Measurements from ENCODE around the gene NKD2.
"Not testable (repeated sequence)": the region's sequence is repeated elsewhere in the genome, so short reads cannot be mapped to it uniquely, and the experiment has no call there.

NKD2 gene, protein sequence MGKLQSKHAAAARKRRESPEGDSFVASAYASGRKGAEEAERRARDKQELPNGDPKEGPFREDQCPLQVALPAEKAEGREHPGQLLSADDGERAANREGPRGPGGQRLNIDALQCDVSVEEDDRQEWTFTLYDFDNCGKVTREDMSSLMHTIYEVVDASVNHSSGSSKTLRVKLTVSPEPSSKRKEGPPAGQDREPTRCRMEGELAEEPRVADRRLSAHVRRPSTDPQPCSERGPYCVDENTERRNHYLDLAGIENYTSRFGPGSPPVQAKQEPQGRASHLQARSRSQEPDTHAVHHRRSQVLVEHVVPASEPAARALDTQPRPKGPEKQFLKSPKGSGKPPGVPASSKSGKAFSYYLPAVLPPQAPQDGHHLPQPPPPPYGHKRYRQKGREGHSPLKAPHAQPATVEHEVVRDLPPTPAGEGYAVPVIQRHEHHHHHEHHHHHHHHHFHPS

GRCh38 chr5:1008451-1009358 lies at the start of gene NKD2:
Gene NKD2 (plus strand): TSS chr5:1008802. CDS start chr5:1009058, 256 bp downstream.
- DNase-seq, result peak; percentile 56

- DNase-seq, result no peak
Observed at GRCh38 chr5:959581-960531, 48.7 kb upstream of the NKD2 start.

GRCh38 chr5:960551-960950 lies 48.1 kb upstream of the NKD2 start:
- no peak for DNase-seq

DNA sequence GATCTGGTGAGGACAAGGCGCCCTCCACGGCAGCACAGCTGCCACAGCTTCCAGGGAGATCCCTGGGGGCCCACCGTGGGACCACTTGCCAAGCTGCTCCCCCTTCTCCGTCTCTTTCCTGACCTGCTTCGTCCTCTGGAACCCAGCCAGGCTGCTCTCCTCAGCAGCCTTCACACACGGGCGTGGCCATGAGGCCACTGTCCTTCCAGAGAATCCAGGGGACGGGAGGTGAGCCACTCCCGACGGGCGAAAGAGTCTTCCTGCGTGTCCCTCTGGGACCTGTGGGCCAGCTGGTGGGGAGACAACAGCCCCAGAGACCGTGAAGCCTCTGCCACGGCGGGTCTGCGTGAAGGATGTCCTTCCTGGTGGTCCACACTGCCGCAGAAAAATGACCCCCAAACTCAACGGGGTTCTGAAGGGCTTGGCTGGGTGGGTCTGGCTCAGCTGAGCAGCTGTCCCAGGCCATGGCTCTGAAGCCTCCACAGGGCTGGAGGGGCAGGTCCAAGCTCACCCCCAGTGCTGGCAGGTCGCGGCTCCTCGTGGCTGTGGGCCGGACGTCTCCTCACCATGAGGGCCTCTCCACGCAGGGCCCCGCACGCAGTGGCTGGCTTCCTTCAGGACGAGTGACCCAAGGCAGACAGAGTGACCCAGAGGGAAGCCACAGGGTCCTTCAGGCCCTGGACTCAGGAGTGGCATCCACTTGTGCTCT lies 47.4 kb upstream of the NKD2 start:
- DNase-seq, result no peak

DNA sequence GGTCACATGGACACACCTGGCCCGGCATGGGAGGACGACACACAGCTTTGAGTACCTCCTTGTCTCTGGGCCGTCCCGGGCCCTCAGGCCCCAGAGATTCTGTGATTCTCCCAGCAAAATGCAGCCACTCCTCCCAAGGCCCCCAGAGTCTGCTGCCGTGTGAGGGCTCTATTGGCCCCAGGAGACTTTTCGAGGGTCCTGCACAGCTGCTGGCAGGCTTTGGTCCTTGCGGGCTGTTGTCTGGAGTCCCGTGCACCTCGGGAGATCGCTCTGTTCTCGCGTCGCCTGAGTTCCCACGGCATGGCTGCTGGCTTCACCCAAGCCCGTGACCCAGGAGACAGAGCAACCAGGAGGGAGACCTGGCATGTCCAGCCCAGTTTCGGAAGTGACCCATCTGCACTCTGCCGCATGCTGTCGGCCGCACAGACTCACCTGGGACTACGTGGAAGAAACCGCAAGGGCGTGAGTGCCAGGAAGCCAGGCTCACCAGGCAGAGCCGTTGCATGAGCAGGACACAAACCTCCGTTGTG lies 46.8 kb upstream of the NKD2 start:
- no peak for DNase-seq

DNA sequence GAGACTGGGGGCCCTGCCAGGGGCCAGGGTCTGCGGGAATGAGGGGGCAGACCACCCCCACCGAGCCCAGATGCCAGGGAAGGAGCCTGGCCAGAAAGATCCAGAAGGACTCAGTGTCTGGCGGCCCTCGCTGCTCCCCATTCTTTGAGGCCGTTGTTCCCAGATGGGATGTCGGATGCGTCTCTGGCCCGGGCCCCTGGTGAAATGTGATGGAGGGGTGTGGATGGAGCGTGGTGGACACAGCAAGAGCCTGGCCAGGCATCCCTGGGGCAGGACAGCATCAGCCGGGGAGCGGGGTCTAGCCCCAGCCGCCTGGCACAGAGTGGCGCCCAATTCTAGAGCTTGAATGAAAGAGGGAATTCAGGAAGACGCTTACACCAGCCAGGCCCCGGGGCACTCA lies 46.2 kb upstream of the NKD2 start:
- no peak for DNase-seq

DNA sequence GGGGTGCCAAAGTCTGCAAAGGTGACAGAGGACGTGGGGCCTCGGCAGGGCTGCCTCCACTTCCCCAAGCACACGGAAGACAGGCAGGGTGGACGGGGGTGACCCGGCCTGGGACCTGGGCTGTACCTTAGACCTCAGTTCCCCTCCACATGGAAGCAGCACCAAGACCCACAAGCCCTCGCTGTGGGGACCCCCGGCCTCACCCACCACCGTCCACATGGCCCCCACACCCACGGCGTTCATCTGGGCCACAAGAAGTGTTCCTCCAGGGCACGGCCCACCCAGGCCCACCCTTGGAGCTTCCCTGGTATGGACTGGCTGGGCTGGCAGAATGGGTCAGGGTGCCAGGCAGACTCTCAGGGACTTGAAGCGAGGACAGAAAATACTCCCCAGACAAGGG lies 45.8 kb upstream of the NKD2 start:
- no peak for DNase-seq

- DNase-seq, result no peak
Observed at GRCh38 chr5:963310-963672, 45.3 kb upstream of the NKD2 start.

- DNase-seq, result no peak
Observed at GRCh38 chr5:963673-964531, 44.7 kb upstream of the NKD2 start.

GRCh38 chr5:964821-965220 lies 43.8 kb upstream of the NKD2 start:
- DNase-seq, result no peak

- DNase-seq, result no peak
Observed at GRCh38 chr5:965604-966344, 42.8 kb upstream of the NKD2 start.

GRCh38 chr5:966345-966710 lies 42.3 kb upstream of the NKD2 start:
- no peak for DNase-seq

DNA sequence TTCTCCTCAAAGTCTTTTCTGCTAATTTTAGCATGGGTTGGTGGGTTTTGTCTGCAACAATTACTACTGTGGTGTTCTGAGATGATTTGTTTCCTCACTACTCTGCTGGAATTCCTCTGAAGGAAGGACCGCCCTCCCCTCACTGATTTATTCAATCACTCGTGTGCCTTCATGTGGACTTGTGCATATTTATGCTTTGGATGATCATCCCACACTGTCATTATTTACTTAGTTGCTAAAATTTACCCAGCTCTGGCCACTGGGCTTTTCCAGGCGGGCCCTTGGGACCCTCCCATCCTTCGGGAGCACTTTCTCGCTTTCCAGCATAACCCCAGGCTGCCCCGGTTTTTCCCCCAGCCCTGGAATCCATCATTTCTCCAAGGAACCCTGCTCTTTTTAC lies 41.7 kb upstream of the NKD2 start:
- DNase-seq, result no peak

DNA sequence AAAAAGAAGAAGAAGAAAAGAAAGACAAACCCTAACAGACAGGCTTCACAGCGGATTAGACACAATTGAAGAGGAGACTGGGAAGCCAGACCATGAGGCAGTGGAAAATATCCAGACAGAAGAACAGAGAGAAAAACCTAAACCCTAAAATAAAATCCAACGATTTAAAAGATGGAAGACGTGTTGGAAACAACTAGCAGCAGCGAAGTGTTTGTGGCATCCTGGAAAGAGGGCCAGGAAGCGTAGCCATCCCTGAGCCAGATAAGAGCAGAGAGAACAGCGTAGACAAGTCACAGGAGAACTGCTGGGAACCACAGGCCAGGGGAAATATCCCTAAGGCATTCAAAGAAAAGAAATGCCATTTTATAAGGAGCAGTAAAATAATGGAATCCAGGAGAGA lies 39.7 kb upstream of the NKD2 start:
- no peak for DNase-seq

DNA sequence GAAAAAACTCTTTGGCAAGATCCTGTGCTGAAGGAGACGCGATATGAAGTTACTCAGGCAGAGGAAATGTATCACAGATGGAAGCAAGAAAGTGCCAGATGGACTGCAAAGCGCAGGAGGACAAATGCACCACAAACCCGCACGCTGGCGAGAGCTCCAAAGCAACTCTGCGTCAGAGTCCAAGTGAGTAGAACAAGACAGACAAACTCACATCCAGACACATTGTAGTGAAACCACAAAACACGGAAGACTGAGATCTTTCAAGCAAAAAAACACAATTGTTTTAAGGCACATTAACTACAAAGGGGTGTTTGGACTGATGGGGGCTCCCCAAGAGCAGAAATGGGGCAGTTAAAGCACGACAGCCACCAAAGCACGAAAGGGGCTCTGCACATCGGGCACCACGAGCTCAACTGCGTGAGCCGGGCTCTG lies 39.2 kb upstream of the NKD2 start:
- DNase-seq, result peak; percentile 24

DNA sequence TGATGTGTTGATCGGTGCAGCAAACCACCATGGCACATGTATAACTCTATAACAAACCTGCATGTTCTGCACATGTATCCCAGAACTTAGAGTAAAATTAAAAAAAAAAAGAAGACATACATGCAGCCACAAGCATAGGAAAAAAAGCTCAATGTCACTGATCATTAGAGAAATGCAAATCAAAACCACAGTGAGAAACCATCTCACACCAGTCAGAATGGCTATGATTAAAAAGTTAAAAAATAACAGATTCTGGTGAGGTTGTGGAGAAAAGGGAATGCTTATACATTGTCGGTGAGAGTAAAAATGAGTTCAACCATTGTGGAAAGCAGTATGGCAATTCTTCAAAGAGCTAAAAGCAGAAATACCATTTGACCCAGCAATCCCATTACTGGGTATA lies 36.0 kb upstream of the NKD2 start:
- not testable (repeated sequence) for DNase-seq

- no peak for DNase-seq
Observed at GRCh38 chr5:976849-977751, 31.5 kb upstream of the NKD2 start.

GRCh38 chr5:978054-978453 lies 30.5 kb upstream of the NKD2 start:
- DNase-seq, result no peak

DNA sequence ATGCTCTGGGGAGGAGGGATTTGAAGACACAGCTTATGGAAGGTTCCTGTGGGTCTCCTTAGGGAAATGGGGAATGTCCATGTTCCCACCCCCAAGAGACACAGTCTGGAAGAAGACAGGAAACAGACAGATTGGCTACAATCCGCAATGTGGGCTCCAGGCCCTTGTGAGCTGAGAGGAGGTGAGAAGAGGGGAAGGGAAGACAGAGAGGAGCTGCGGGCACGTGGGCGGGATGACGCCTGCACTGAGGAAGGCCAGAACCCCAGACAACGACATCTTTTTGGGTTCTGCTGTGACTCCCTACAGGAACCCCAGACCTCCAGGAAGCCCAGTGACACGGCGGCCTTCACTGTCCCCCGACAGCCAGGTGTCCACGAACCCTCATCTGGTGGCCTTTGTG lies 29.9 kb upstream of the NKD2 start:
- DNase-seq, result no peak

All from NCI-H69 (cell line).